ENCODE data around the gene TMOD1.
"Not testable (repeated sequence)": the region's sequence is repeated elsewhere in the genome, so short reads cannot be mapped to it uniquely, and the experiment has no call there.

Gene TMOD1

GRCh38 chr9:97601228-97601898 is 99.9 kb downstream of the TMOD1 start:
- DNase-seq, result no peak

- DNase-seq, result no peak
Observed at GRCh38 chr9:97602430-97602829, 101.0 kb downstream of the TMOD1 start.

- DNase-seq, result no peak
Observed at GRCh38 chr9:97604901-97605645, 103.6 kb downstream of the TMOD1 start.

GRCh38 chr9:97615439-97616072 is 114.1 kb downstream of the TMOD1 start:
- DNase-seq, result peak; percentile 82

GRCh38 chr9:97617939-97618416 is 116.5 kb downstream of the TMOD1 start:
- no peak for DNase-seq

GRCh38 chr9:97620063-97620462 is 118.6 kb downstream of the TMOD1 start:
- DNase-seq, result not testable (repeated sequence)

- DNase-seq, result not testable (repeated sequence)
Observed at GRCh38 chr9:97622483-97622882, 121.0 kb downstream of the TMOD1 start.

- no peak for DNase-seq
Observed at GRCh38 chr9:97623946-97624345, 122.5 kb downstream of the TMOD1 start.

GRCh38 chr9:97625620-97626019 is 124.2 kb downstream of the TMOD1 start:
- no peak for DNase-seq

- no peak for DNase-seq
Observed at GRCh38 chr9:97627624-97628023, 126.2 kb downstream of the TMOD1 start.

- no peak for DNase-seq
Observed at GRCh38 chr9:97628668-97629067, 127.2 kb downstream of the TMOD1 start.

- DNase-seq, result no peak
Observed at GRCh38 chr9:97629156-97629555, 127.7 kb downstream of the TMOD1 start.

GRCh38 chr9:97630591-97630990 is 129.1 kb downstream of the TMOD1 start:
- DNase-seq, result no peak

- DNase-seq, result no peak
Observed at GRCh38 chr9:97632248-97632984, 130.9 kb downstream of the TMOD1 start.

GRCh38 chr9:97632985-97633858 is 131.8 kb downstream of the TMOD1 start, which contains the start of the genes NCBP1 and TSTD2:
TSS of gene NCBP1 (plus strand) at chr9:97633821. CDS start at chr9:97633882, 61 bp downstream.
TSS of gene TSTD2 (minus strand) at chr9:97633368. CDS start at chr9:97627562, 5,806 bp downstream.
- DNase-seq, result peak; percentile 99

GRCh38 chr9:97633859-97634490 is 132.5 kb downstream of the TMOD1 start:
- DNase-seq, result no peak

GRCh38 chr9:97635026-97635425 is 133.6 kb downstream of the TMOD1 start:
- DNase-seq, result no peak

- peak; percentile 43 for DNase-seq
Observed at GRCh38 chr9:97636903-97637302, 135.4 kb downstream of the TMOD1 start.

GRCh38 chr9:97638666-97639065 is 137.2 kb downstream of the TMOD1 start:
- DNase-seq, result peak; percentile 59

GRCh38 chr9:97640325-97640724 is 138.9 kb downstream of the TMOD1 start:
- no peak for DNase-seq

GRCh38 chr9:97645720-97646119 is 144.3 kb downstream of the TMOD1 start:
- no peak for DNase-seq
